Chondrocyte (in vitro differentiated cells): ENCODE results near the gene LIMCH1. TPM values are rescaled to one million over a fixed set of nuclear protein-coding genes. Genes with fewer than 3 reads are reported as not detected.

ENCODE experiments used
- DNase-seq: peaks from one replicate; pipeline ENCODE4 v3.0.0; 2021; ENCODE audit warnings: mixed read lengths, low spot score
- H3K27ac Mint-ChIP-seq: one replicate; pipeline ENCODE4 v1.8.0; 2021; ENCODE audit warnings: mild to moderate bottlenecking, moderate library complexity, mixed read lengths; ENCODE audit not compliant: unreplicated experiment
- H3K27me3 Mint-ChIP-seq: 2 replicates; pipeline ENCODE4 v1.8.0; 2021; ENCODE audit warnings: low read depth, mixed read lengths
- H3K36me3 Mint-ChIP-seq: 2 replicates; pipeline ENCODE4 v1.8.0; 2021; ENCODE audit warnings: low read depth, mixed read lengths
- H3K4me1 Mint-ChIP-seq: 2 replicates; pipeline ENCODE4 v1.8.0; 2021; ENCODE audit warnings: low read depth, mild to moderate bottlenecking, mixed read lengths
- H3K4me3 Mint-ChIP-seq: one replicate; pipeline ENCODE4 v1.8.0; 2021; ENCODE audit warnings: mild to moderate bottlenecking, moderate library complexity, mixed read lengths; ENCODE audit not compliant: unreplicated experiment
- H3K9me3 Mint-ChIP-seq: 2 replicates; pipeline ENCODE4 v1.8.0; 2021; ENCODE audit warnings: low read depth, mixed read lengths
- total RNA-seq: library from RNA; stranded (reverse); gene quantifications from 3 replicates; pipeline ENCODE4 v1.2.1, GENCODE V29; 2021
- TF ChIP-seq, protein P1 (sequence below): fragments of 200-600 bp; sonication (generic); IDR thresholded peaks from 2 replicates; pipeline ENCODE4 v1.5.0; 2021; ENCODE audit warnings: antibody characterized with exemption, mild to moderate bottlenecking, moderate library complexity

The LIMCH1 gene
- total RNA-seq, 1 donor from 2014 or later: 9.8 TPM

- Mint-ChIP-seq H3K4me3 (no peak overlapping the region), H3K36me3 (no peaks in the 10 kb centered on the region), H3K4me1 (peaks cover 24% of the 10 kb centered on the region), H3K27ac (no peak overlapping the region), H3K27me3 (peaks cover 7% of the 10 kb centered on the region), H3K9me3 (no peaks in the 10 kb centered on the region)
- TF ChIP-seq, protein P1, sequence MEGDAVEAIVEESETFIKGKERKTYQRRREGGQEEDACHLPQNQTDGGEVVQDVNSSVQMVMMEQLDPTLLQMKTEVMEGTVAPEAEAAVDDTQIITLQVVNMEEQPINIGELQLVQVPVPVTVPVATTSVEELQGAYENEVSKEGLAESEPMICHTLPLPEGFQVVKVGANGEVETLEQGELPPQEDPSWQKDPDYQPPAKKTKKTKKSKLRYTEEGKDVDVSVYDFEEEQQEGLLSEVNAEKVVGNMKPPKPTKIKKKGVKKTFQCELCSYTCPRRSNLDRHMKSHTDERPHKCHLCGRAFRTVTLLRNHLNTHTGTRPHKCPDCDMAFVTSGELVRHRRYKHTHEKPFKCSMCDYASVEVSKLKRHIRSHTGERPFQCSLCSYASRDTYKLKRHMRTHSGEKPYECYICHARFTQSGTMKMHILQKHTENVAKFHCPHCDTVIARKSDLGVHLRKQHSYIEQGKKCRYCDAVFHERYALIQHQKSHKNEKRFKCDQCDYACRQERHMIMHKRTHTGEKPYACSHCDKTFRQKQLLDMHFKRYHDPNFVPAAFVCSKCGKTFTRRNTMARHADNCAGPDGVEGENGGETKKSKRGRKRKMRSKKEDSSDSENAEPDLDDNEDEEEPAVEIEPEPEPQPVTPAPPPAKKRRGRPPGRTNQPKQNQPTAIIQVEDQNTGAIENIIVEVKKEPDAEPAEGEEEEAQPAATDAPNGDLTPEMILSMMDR: no peak
- no peak for DNase-seq
These were observed 33.5 kb downstream of the LIMCH1 start for GRCh38 chr4:41571422-41571821.

DNA sequence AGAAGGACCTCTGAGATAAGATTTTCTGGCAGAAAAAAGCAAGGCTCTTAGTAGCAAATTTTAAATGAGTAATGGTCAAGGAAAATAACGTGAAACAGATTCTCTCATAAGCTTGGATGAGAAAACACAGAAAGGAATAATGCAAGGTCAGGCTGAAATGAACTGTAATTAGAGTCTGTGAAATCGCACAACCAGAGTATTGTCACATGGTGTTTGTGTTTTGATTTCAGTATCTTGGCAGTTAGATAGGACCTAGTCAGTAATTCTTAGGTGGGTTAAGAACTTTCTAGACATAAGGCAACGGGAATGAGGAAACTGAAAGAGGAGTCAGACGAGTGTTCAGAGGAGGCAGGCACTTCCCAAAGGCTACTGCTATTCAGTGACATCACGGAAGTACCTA, 34.6 kb downstream of the LIMCH1 start:
- TF ChIP-seq, protein P1: no peak
- no peak overlapping the region for H3K27ac Mint-ChIP-seq
- no peak for DNase-seq
- H3K4me3 Mint-ChIP-seq: no peak overlapping the region
- H3K4me1 Mint-ChIP-seq: peaks cover 24% of the 10 kb centered on the region
- H3K36me3 Mint-ChIP-seq: no peaks in the 10 kb centered on the region
- H3K27me3 Mint-ChIP-seq: peaks cover 7% of the 10 kb centered on the region
- H3K9me3 Mint-ChIP-seq: no peaks in the 10 kb centered on the region

- DNase-seq: no peak
- peaks cover 7% of the 10 kb centered on the region for H3K27me3 Mint-ChIP-seq
- no peaks in the 10 kb centered on the region for H3K36me3 Mint-ChIP-seq
- H3K9me3 Mint-ChIP-seq: no peaks in the 10 kb centered on the region
- no peak overlapping the region for H3K4me3 Mint-ChIP-seq
- H3K27ac Mint-ChIP-seq: no peak overlapping the region
- TF ChIP-seq, protein P1: no peak
- H3K4me1 Mint-ChIP-seq: peaks cover 24% of the 10 kb centered on the region
These were observed 35.0 kb downstream of the LIMCH1 start for GRCh38 chr4:41572956-41573355.

DNA sequence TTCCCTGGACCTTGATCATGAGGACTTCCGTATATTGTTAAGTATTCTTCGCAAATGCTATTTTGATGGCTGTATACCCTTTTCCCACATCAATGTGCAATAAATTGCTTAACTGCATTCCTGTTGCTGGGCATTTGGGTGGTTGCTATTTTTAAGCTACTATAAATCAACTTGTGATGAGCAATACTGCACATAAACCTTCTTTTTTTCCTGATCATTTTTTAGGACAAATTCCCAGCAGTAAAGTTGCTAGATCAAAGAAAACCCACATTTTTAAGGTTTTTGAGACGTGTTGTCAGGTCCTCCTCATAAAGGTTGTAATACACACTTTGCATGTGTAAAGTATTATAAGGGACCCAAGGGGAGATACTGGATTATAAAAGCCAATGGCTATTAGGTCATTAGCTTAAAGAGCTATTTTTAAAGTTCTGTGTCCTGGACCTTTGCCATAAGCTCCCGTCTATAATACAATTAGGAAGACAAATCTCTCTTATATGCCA, 35.6 kb downstream of the LIMCH1 start:
- DNase-seq: no peak
- peaks cover 6% of the 10 kb centered on the region for H3K27me3 Mint-ChIP-seq
- H3K9me3 Mint-ChIP-seq: no peaks in the 10 kb centered on the region
- H3K36me3 Mint-ChIP-seq: no peaks in the 10 kb centered on the region
- H3K4me1 Mint-ChIP-seq: peaks cover 24% of the 10 kb centered on the region
- no peak overlapping the region for H3K27ac Mint-ChIP-seq
- H3K4me3 Mint-ChIP-seq: no peak overlapping the region
- TF ChIP-seq, protein P1: no peak

DNA sequence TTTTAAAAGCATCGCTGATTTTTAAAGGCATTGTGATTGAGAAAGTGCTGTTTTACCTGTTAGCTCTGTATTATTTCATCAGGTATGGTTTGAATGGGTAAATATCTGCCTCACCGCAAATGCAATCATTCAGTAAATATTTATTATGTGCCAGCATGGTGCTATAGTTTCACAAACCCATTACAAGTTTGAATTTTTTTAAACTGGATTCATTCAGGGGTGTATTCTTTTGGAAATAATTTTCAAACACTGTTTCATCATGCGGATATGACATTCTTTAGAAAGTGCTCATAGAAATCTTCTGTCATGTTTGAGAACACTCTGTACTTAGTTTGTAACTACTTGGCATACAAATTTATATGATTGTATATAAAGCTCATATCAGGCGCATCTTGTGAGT, 37.2 kb downstream of the LIMCH1 start:
- H3K4me3 Mint-ChIP-seq: no peak overlapping the region
- peaks cover 25% of the 10 kb centered on the region for H3K4me1 Mint-ChIP-seq
- no peaks in the 10 kb centered on the region for H3K9me3 Mint-ChIP-seq
- TF ChIP-seq, protein P1: no peak
- peaks cover 9% of the 10 kb centered on the region for H3K27me3 Mint-ChIP-seq
- H3K36me3 Mint-ChIP-seq: no peaks in the 10 kb centered on the region
- peak overlapping the region; percentile 23 for H3K27ac Mint-ChIP-seq
- no peak for DNase-seq
